NT2/D1 (cell line): ENCODE results near the gene PLBD2.

Source experiments
- DNase-seq: peaks from one replicate; pipeline ENCODE4 v3.0.0-alpha.2; 2011; ENCODE audit warnings: low read depth, low spot score
- H3K27me3 ChIP-seq: 2 replicates; pipeline ENCODE4 v1.6.0; 2011; ENCODE audit warnings: mild to moderate bottlenecking; ENCODE audit not compliant: insufficient read length, insufficient read depth
- H3K36me3 ChIP-seq: 2 replicates; pipeline ENCODE4 v1.6.1; 2011; ENCODE audit warnings: mild to moderate bottlenecking, low read length, mixed read lengths; ENCODE audit not compliant: insufficient read depth, insufficient read length
- H3K4me1 ChIP-seq: 2 replicates; pipeline ENCODE4 v1.5.1; 2011; ENCODE audit not compliant: insufficient read depth, insufficient read length
- H3K4me3 ChIP-seq: 2 replicates; pipeline ENCODE4 v1.5.1; 2011; ENCODE audit warnings: low read depth; ENCODE audit not compliant: insufficient read length
- H3K9ac ChIP-seq: 2 replicates; pipeline ENCODE4 v1.6.0; 2011; ENCODE audit warnings: low read depth; ENCODE audit not compliant: insufficient read length
- H3K9me3 ChIP-seq: 2 replicates; pipeline ENCODE4 v1.5.1; 2011; ENCODE audit warnings: mild to moderate bottlenecking, low read length; ENCODE audit not compliant: insufficient read depth
- SUZ12 ChIP-seq: IDR thresholded peaks from 2 replicates; pipeline ENCODE4 v1.6.1; 2011; ENCODE audit not compliant: insufficient read length, insufficient read depth; ENCODE audit errors: extremely low read depth
- YY1 ChIP-seq: IDR thresholded peaks from 2 replicates; pipeline ENCODE4 v1.6.1; 2011; ENCODE audit not compliant: insufficient read length, insufficient read depth
- ZNF274 ChIP-seq: IDR thresholded peaks from 2 replicates; pipeline ENCODE4 v1.6.1; 2011; ENCODE audit warnings: mild to moderate bottlenecking, low read depth, low read length

The PLBD2 gene

DNA sequence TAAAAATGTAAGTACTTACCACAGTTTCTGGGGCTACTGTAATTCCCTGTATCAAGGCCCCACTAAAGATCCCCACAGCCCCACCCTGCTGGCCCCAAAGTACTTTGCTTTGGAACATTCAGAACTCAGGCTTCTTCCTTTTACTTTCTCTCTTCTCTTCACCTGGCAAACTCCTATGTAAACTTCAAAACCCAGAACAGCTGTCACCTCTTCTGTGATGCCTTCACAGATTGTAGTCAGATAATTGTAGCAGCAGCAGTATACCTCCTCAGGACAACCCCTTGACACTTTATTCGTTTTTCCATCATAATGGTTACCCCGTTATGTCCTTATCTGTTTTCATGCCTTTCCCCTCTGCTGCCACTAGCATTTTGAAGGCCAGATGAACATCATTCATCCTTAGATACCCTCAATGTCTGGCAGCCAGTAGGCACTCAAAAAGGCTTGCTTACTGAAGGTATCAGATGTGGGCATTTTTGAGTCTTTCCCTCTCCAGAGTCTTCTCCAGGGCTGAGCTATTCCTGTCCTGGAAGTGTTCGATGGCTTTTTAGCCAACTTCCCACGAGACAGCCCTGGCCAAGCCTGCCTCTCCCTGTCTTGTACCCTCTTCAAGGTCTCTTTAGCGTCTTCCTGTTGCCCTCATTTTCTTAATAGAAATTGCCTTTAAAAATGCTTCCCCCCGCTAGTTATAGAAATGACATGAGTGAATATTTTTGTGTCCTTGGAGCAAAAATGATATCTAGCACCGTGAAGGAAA is 7.4 kb downstream of the PLBD2 start:
- Histone ChIP-seq H3K4me3 (no peak overlapping the region), H3K9ac (no peak overlapping the region), H3K27me3 (no peaks in the 10 kb centered on the region), H3K4me1 (no peaks in the 10 kb centered on the region), H3K9me3 (no peaks in the 10 kb centered on the region), H3K36me3 (peaks cover 25% of the 10 kb centered on the region)
- no peak for TF ChIP-seq YY1
- TF ChIP-seq ZNF274 = no peak
- TF ChIP-seq SUZ12 = no peak
- DNase-seq = no peak

DNA sequence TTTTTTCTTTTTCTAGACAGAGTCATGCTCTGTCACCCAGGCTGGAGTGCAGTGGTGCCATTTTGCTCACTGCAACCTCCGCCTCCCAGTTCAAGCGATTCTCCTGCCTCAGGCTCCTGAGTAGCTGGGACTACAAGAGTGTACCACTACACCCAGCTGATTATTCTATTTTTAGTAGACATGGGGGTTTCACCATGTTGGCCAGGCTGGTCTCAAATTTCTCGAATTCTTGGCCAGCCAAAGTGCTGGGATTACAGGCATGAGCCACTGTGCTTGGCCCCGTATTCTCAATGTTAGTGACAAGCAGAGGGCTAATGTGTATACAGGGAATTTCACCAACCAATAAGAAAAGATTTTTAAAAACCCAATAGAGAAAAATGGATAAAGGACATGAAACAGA is 8.4 kb downstream of the PLBD2 start:
- no peaks in the 10 kb centered on the region for H3K27me3 ChIP-seq

DNA sequence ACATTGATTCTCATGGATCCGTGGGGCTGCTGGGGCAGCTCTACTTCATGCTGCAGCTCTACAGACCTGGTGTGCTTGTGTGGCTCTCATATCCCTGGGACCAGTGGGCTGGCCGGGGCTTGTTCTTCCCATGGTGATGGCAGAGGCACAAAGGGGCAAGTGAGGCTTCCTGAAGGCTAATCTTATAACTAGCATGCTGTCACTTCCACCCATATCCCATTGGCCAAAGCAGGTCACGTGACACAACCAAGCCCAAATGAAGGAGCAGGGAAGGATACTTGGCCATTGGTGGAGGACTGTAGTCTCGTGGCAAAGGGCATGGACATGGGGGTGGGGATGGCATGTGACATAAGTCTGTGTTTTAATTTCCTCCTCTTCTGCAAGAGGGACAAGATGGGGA is 9.9 kb downstream of the PLBD2 start:
- no peak for TF ChIP-seq YY1
- TF ChIP-seq SUZ12 = no peak
- Histone ChIP-seq H3K9me3 (no peaks in the 10 kb centered on the region), H3K9ac (no peak overlapping the region), H3K27me3 (no peaks in the 10 kb centered on the region), H3K4me1 (no peaks in the 10 kb centered on the region), H3K36me3 (peaks cover 36% of the 10 kb centered on the region), H3K4me3 (no peak overlapping the region)
- no peak for DNase-seq

More for the DNA sequence above, 8.4 kb downstream of the PLBD2 start:
- no peak overlapping the region for H3K4me3 ChIP-seq
- peaks cover 25% of the 10 kb centered on the region for H3K36me3 ChIP-seq
- no peak for TF ChIP-seq ZNF274
- TF ChIP-seq YY1 = no peak
- TF ChIP-seq SUZ12 = no peak
- H3K9ac ChIP-seq = no peak overlapping the region
- H3K4me1 ChIP-seq = no peaks in the 10 kb centered on the region
- DNase-seq = no peak
- no peaks in the 10 kb centered on the region for H3K9me3 ChIP-seq

DNA sequence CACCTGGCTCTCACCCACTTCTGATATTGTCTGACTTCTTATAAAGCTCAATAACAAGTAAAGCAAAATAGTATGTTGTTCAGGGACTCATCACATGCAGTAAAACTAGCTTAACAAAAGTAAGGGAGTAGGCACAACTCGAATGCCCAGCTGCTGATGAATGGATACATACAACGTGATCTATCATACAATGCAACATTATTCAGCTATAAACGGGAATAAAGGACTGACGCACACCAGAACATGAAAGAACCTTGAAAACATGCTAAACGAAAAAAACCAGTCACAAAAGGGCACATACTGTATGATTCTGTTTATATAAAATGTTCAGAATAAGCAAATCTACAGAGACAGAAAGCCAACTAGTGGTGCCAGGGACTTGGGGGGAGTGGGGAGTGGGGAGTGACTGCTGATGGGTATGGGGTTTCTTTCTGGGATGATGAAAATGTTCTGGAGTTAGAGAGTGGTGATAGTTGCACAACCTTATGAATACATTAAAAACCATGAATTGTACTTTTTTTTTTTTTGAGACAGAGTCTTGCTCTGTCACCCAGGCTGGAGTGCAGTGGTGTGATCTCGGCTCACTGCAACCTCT is 11.1 kb downstream of the PLBD2 start:
- H3K4me1 ChIP-seq = no peaks in the 10 kb centered on the region
- H3K9me3 ChIP-seq = no peaks in the 10 kb centered on the region
- no peak for DNase-seq

DNA sequence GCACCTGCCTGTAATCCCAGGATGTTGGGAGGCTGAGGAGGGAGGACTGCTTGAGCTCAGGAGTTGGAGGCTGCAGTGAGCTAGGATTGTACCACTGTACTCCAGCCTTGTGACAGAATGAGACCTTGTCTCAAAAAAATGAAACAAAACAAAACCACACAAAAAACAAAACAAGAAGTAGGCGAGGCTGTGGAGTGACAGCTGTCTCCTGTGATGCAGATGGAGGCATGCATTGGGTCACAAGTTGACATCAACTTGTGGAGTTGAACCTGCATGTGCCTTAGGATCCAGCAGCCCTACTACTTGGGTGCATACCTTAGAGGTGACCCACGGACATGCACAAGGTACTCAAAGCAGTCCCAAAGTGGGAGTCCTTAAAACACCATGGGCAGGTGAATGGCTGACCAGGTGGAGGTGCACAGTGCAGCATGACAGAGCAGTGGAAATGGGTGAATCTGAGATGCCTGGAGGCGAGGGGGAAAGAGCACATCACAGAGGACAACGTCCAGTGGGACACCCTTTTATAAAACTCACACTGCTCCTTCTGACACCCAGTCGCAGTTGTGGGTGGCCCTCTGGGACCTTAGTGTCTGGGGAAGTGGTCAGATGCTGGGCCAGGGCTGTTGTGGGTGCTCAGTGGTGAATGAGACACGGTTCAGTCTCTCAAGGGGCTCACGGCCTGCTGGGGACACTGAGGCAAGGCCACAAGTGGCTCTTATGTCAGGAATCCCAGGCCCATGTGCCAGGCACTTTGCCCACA is 12.7 kb downstream of the PLBD2 start:
- no peak for DNase-seq
- no peaks in the 10 kb centered on the region for H3K27me3 ChIP-seq
- H3K9me3 ChIP-seq = no peaks in the 10 kb centered on the region
- no peak overlapping the region for H3K4me3 ChIP-seq
- TF ChIP-seq ZNF274 = no peak
- no peak for TF ChIP-seq YY1
- TF ChIP-seq SUZ12 = no peak
- no peaks in the 10 kb centered on the region for H3K4me1 ChIP-seq
- H3K36me3 ChIP-seq = peaks cover 44% of the 10 kb centered on the region
- no peak overlapping the region for H3K9ac ChIP-seq

More for the DNA sequence above, 11.1 kb downstream of the PLBD2 start:
- Histone ChIP-seq H3K36me3 (peaks cover 37% of the 10 kb centered on the region), H3K4me3 (no peak overlapping the region), H3K27me3 (no peaks in the 10 kb centered on the region), H3K9ac (no peak overlapping the region)
- TF ChIP-seq YY1 = no peak
- no peak for TF ChIP-seq ZNF274
- no peak for TF ChIP-seq SUZ12

DNA sequence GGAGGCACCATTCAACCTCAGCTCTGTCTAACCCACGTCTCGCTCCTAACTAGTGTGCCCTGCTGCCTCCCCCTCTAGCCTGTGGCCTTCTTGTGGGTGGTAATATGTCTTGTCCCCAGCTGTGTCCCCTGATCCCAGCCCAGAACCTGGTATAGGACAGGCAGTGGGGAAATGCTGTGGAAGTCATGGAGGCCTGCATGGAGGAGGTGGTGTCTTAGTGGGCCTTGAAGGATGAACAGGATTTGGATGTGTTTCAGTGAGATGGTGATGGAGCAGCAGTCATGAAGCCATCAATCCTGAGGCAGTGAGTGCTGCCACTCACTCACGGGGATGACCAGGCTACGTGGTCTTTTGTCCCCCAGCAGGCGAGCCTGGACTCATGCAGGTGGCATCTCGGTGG is 13.4 kb downstream of the PLBD2 start:
- no peak overlapping the region for H3K9ac ChIP-seq
- H3K36me3 ChIP-seq = peaks cover 46% of the 10 kb centered on the region
- H3K4me3 ChIP-seq = no peak overlapping the region
- H3K4me1 ChIP-seq = no peaks in the 10 kb centered on the region
- TF ChIP-seq SUZ12 (no peak), YY1 (no peak), ZNF274 (no peak)
- no peaks in the 10 kb centered on the region for H3K9me3 ChIP-seq
- H3K27me3 ChIP-seq = no peaks in the 10 kb centered on the region
- no peak for DNase-seq

DNA sequence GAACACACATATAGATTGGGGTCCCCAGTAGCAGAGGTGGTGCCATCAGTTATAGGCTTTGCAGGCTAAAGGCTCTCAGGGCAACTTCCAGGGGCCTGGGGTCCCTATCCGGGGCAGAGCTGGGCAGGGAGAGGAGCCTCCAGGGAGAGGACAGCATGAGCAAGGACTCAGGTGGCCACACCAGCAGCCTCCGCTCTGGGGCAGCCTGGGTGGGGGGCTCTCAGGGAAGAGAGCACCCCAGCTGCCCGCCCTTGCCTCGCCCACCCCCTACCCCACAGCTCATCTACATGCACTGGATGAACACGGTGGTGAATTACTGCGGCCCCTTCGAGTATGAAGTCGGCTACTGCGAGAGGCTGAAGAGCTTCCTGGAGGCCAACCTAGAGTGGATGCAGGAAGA is 14.0 kb downstream of the PLBD2 start:
- H3K9me3 ChIP-seq = no peaks in the 10 kb centered on the region
- TF ChIP-seq YY1 (no peak), SUZ12 (no peak), ZNF274 (no peak)
- no peak overlapping the region for H3K4me3 ChIP-seq
- H3K9ac ChIP-seq = no peak overlapping the region
- H3K36me3 ChIP-seq = peaks cover 52% of the 10 kb centered on the region
- H3K4me1 ChIP-seq = no peaks in the 10 kb centered on the region
- no peaks in the 10 kb centered on the region for H3K27me3 ChIP-seq
- no peak for DNase-seq
